Adipocyte (in vitro differentiated cells): Measurements from ENCODE around the gene ZNF620.
A peak's percentile ranks its signal among the peaks of the same experiment; 100 is the strongest.
"Not testable (repeated sequence)": the region's sequence is repeated elsewhere in the genome, so short reads cannot be mapped to it uniquely, and the experiment has no call there.

ENCODE experiments used
- DNase-seq: peaks from one replicate; pipeline ENCODE4 v3.0.0-alpha.2; 2015; ENCODE audit warnings: low read depth
- H3K27me3 ChIP-seq: replicated peaks from 2 replicates; pipeline ENCODE4 v1.7.0; 2013; ENCODE audit warnings: mild to moderate bottlenecking, low read length, moderate library complexity; ENCODE audit not compliant: control insufficient read depth, insufficient read depth
- H3K36me3 ChIP-seq: 2 replicates; pipeline ENCODE4 v1.7.0; 2013; ENCODE audit warnings: low read length, mild to moderate bottlenecking, moderate library complexity; ENCODE audit not compliant: control insufficient read depth, insufficient read depth, severe bottlenecking
- H3K4me1 ChIP-seq: 2 replicates; pipeline ENCODE4 v1.7.0; 2013; ENCODE audit warnings: mild to moderate bottlenecking, low read length, moderate library complexity; ENCODE audit not compliant: control insufficient read depth, insufficient read depth
- H3K4me3 ChIP-seq: 2 replicates; pipeline ENCODE4 v1.7.0; 2013; ENCODE audit warnings: mild to moderate bottlenecking, low read length, moderate library complexity
- H3K9ac ChIP-seq: 2 replicates; pipeline ENCODE4 v1.7.0; 2013; ENCODE audit warnings: mild to moderate bottlenecking, low read length, moderate library complexity
- H3K9me3 ChIP-seq: 2 replicates; pipeline ENCODE4 v1.7.0; 2013; ENCODE audit warnings: mild to moderate bottlenecking, low read length, moderate library complexity; ENCODE audit not compliant: control insufficient read depth

The ZNF620 gene

DNA sequence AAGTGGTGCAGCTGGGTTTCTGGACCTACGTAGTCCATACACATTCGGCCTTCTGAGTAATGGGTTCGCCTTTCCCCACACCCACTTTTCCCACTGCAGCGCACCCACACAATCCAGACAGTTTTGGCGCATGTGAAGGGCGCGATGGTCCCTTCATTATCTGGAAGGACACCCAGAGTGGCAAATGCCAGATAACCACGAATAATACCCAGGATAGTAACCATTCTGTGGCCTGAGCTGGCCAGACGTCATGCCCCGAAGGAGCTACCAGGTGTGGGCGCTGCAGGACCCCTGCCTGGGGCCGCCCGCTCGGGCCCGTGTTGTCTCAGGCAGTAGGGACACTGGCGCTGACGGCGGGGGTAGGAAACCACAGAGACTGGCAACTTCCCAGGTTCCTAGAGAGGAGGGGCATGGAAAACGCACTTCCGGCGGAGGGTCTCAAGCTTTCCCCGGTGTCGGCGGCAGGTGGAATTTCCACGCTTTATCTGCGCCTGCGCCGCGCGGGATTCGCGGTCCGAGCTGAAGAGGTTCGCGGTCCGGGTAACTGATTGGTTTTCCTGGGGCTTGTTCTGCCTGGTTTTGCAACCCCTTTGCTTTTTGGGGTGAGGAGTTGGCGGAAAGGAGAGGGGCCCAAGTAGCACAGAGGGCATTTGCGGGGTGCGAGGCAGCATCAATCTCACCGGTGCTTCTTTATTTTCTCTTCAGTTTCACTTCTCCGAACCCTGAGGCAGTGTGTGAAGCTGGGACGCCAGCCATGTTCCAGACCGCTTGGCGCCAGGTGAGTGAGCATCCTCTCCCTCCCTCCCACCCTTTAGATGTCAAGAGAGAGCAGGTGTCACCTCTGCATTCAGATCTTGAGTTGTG, at the start of gene ZNF620:
TSS of gene ZNF620 (plus strand) at position 441 of the 864 bp plus-strand sequence. CDS start at position 755, 314 bp downstream.
- peak; percentile 52 for DNase-seq
- H3K27me3 ChIP-seq: no peaks in the 10 kb centered on the region
- peaks cover 20% of the 10 kb centered on the region for H3K4me1 ChIP-seq
- H3K36me3 ChIP-seq: no peaks in the 10 kb centered on the region
- H3K9ac ChIP-seq: peak within 1 kb of the TSS; percentile 70
- no peaks in the 10 kb centered on the region for H3K9me3 ChIP-seq
- H3K4me3 ChIP-seq: peak within 1 kb of the TSS; percentile 87

DNA sequence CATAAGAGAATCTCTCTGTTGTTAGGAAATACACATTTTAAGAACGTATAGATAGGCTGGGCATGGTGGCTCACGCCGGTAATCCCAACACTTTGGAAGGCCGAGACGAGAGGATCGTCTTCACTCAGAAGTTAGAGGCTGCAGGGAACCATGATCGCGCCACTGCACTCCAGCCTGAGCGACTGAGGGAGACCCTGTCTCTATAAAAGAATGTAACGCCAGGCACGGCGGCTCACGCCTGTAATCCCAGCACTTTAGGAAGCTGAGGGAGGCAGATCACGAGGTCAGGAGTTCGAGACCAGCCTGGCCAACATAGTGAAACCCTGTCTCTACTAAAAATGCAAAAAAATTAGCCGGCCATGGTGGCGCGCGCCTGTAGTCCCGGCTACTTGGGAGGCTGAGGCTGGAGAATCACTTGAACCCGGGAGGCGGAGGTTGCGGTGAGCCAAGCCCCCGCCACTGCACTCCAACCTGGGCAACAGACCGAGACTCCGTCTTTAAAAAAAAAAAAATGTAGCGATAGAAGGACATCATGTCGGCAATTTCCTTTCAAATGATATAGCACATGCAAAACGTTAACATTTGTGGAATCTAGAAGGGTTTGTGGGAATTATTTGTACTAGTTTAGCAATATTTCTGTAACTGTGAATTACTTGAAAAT, 49.4 kb upstream of the ZNF620 start:
- peaks cover 28% of the 10 kb centered on the region for H3K4me1 ChIP-seq
- H3K27me3 ChIP-seq: no peaks in the 10 kb centered on the region
- H3K9me3 ChIP-seq: no peaks in the 10 kb centered on the region
- H3K9ac ChIP-seq: peak overlapping the region; percentile 99
- peaks cover 32% of the 10 kb centered on the region for H3K36me3 ChIP-seq
- H3K4me3 ChIP-seq: peak overlapping the region; percentile 96
- DNase-seq: no peak

DNA sequence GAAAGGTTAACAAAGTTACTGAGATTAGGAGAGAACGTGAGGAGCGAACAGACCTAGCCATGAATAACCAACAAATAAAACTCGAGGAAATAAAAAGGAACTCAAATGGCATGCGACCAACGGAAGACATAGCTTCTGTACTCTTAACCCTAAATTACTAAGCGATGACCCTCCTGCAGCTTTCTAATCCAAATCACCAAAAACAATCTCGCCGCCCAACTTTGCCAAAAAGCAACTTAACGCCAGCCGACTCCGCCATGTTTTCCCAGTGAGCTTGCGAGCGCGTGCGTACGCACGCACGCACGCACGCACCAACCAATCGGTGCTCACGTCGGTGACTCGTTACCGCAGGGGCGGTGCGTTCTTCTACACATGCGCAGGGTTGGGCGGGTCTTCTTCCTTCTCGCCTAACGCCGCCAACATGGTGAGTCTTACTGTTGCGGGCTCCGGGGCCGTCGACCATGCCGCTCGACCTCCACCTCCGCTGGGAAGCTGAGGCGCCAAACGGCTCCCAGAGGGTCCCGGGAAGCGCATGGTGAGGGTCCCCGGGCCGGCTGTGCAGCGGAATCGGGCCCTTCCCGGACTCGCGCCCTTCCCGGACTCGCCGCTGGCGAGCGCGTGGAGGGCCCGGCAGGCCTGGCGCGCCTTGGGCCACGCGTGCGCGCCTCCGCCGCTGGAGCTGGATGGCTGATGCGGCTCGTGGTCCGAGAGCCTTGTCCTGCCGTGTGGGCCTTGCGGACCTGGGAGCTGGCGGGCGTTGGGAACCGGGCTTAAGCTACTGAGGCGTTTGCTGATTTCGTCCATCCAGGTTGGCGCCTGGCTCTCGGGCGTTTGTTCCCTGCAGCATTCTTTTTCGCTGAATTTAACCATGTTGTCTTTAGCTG, 48.7 kb upstream of the ZNF620 start, which contains the start of gene RPL14:
TSS of gene RPL14 (plus strand) at position 400 of the 884 bp plus-strand sequence. CDS start at position 533, 133 bp downstream.
- Histone ChIP-seq H3K36me3 (peaks cover 39% of the 10 kb centered on the region), H3K4me3 (peak within 1 kb of the TSS; percentile 96), H3K9me3 (no peaks in the 10 kb centered on the region), H3K4me1 (peaks cover 26% of the 10 kb centered on the region), H3K27me3 (no peaks in the 10 kb centered on the region), H3K9ac (peak within 1 kb of the TSS; percentile 99)
- DNase-seq: peak; percentile 99

DNA sequence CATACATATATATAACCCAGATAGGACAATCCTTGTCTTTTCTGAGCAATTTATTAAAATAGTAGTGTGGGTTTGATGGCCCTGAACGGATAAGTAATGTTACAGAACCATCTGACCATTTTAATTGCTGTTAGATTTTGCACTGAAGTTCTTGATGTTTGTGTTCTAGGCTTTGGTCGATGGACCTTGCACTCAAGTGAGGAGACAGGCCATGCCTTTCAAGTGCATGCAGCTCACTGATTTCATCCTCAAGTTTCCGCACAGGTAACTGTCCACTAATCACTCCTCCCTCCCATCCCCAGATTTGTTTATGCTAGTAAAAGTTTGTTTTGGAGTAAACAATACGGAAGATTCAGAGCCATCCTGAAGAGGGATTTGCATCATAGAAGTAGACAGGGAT, 47.4 kb upstream of the ZNF620 start:
- H3K4me3 ChIP-seq: peak overlapping the region; percentile 96
- peaks cover 21% of the 10 kb centered on the region for H3K4me1 ChIP-seq
- peaks cover 52% of the 10 kb centered on the region for H3K36me3 ChIP-seq
- H3K9me3 ChIP-seq: no peaks in the 10 kb centered on the region
- peak overlapping the region; percentile 99 for H3K9ac ChIP-seq
- H3K27me3 ChIP-seq: no peaks in the 10 kb centered on the region
- DNase-seq: no peak

DNA sequence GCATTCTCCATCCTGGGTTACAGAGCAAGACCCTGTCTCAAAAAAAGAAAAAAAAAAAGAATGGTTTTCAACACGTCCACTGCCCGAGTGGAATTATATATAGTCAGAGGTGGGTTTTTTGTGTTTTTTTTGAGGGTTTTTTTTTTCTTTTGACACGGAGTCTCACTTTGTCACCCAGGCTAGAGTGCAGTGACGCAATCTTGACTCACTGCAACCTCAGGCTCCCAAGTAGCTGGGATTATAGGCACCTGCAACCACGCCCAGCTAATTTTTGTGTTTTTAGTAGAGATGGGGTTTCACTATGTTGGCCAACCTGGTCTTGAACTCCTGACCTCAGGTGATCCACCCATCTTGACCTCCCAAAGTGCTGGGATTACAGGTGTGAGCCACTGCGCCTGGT, 45.4 kb upstream of the ZNF620 start:
- not testable (repeated sequence) for H3K4me3 ChIP-seq, DNase-seq, H3K27me3 ChIP-seq, H3K9ac ChIP-seq, H3K9me3 ChIP-seq
- peaks cover 67% of the 10 kb centered on the region for H3K36me3 ChIP-seq
- peaks cover 14% of the 10 kb centered on the region for H3K4me1 ChIP-seq

DNA sequence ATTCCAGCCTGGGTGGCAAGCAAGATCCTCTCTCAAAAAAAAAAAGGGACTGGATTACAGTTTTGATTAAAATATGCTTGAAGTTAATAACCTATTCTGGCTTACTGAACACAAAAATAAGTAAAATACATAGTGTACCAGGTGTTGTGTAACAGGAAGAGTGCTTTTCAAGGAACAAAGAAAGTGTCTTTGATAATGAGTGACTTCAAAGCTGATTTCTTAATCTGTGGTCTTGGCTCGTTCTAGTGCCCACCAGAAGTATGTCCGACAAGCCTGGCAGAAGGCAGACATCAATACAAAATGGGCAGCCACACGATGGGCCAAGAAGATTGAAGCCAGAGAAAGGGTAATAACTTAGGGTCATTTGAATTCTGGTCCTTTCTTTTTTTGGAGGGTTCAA, 44.7 kb upstream of the ZNF620 start:
- no peak for DNase-seq
- no peaks in the 10 kb centered on the region for H3K9me3 ChIP-seq
- peaks cover 67% of the 10 kb centered on the region for H3K36me3 ChIP-seq
- no peak overlapping the region for H3K9ac ChIP-seq
- H3K4me3 ChIP-seq: no peak overlapping the region
- H3K27me3 ChIP-seq: no peaks in the 10 kb centered on the region
- peaks cover 13% of the 10 kb centered on the region for H3K4me1 ChIP-seq

DNA sequence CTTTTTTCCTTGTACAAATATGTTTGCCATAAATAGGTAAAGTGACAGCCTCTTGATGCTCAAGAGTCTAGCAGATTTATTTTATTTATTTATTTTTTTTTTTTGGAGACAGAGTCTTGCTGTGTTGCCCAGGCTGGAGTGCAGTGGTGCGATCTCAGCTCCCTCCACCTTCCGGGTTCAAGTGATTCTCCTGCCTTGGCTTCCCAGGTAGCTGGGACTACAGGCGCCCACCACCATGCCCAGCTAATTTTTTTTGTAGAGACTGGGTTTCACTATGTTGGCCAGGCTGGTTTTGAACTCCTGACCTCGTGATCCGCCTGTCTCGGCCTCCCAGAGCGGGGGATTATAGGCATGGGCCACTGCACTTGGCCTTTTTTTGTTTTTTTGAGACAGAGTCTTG, 43.0 kb upstream of the ZNF620 start:
- not testable (repeated sequence) for DNase-seq, H3K9me3 ChIP-seq, H3K4me1 ChIP-seq, H3K27me3 ChIP-seq, H3K9ac ChIP-seq, H3K4me3 ChIP-seq
- peaks cover 73% of the 10 kb centered on the region for H3K36me3 ChIP-seq

DNA sequence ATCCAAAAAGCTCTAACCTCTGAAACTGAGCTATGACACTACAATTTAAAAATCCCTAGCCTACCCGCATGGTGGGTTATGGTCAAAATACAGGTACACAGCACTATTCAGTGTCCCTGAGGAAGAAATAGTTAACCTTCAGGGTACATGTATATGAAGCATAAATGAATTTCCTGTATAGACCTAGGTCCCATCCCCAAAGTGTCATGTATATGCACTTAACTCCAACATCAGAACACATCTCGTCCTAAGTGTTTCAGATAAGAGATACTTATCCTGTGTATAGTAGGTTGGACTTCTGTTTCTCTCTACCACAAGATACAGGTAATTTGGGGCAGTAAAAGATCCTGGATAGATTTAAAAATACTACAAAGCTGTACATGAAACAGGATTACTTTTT, 42.3 kb upstream of the ZNF620 start:
- Histone ChIP-seq H3K27me3 (no peaks in the 10 kb centered on the region), H3K9ac (no peak overlapping the region), H3K4me1 (peaks cover 4% of the 10 kb centered on the region), H3K9me3 (no peaks in the 10 kb centered on the region), H3K36me3 (peaks cover 69% of the 10 kb centered on the region), H3K4me3 (no peak overlapping the region)
- DNase-seq: no peak

DNA sequence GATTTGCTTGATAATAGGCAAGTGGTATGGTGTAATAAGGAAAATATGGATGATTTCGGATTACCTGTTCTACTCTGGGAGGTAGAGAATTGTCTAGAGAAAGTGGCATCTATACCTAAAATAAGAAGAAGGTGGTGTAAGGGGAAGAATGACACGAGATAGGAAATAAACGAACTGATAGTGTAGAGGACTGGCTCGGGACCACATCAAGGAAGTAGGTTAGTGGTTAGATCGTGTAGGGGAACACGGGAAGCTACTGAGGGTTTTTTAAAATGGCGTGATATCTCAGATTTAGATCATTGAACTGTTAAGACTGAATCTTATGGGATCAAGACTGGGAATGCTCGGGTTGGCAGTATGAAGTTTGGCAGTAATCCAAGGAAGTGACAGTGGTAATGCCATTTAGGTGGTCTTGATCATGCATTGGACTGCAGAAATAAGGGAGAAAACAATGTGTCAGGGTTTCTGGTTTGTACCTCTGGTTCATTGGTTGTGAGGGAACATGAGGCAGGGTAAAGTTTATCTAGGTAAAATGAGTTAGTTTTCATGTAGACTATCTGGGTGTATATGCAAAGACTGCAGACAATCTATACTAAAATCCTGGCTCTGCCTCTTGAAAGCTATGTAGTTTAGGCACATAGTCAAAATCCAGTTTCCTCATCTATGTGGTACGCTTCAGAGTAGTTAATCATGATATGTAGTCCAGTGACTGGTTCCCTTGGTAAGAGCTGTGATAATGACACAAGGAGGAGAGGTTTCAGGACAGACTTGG, 41.3 kb upstream of the ZNF620 start:
- H3K4me3 ChIP-seq: no peak overlapping the region
- DNase-seq: no peak
- H3K9me3 ChIP-seq: no peaks in the 10 kb centered on the region
- H3K9ac ChIP-seq: no peak overlapping the region
- peaks cover 60% of the 10 kb centered on the region for H3K36me3 ChIP-seq
- no peaks in the 10 kb centered on the region for H3K27me3 ChIP-seq
- no peaks in the 10 kb centered on the region for H3K4me1 ChIP-seq

DNA sequence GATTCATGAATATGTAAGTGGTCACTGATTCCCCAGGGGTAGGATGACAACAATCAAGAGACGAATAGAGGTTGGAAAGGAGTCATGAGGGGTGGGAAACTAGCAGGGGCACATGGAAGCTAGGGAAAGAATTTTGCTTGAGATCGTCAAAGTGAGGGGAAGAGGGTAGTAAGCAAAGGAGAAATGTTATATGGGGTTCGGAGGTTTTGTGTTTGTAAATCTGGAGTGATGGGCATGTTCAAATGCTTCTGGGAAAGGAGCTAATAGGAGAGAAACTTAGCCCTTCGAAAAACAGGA, 40.8 kb upstream of the ZNF620 start:
- H3K36me3 ChIP-seq: peaks cover 55% of the 10 kb centered on the region
- DNase-seq: no peak
- no peak overlapping the region for H3K4me3 ChIP-seq

More for the DNA sequence above, 40.8 kb upstream of the ZNF620 start:
- Histone ChIP-seq H3K4me1 (no peaks in the 10 kb centered on the region), H3K27me3 (no peaks in the 10 kb centered on the region), H3K9me3 (no peaks in the 10 kb centered on the region), H3K9ac (no peak overlapping the region)
